CD4-positive, alpha-beta memory T cell (primary cell): ENCODE results near the gene WWC1. TPM values are rescaled to one million over a fixed set of nuclear protein-coding genes. Genes with fewer than 3 reads are reported as not detected.
"Not testable (repeated sequence)": the region's sequence is repeated elsewhere in the genome, so short reads cannot be mapped to it uniquely, and the experiment has no call there.

Experiments
- CTCF ChIA-PET: fragments of 350-600 bp; sonication (Branson Sonifier 250); formaldehyde crosslinking; loops from one replicate; lab custom pipeline; 2021; ENCODE audit warnings: inconsistent platforms; ENCODE audit not compliant: partially characterized antibody; lab: Charles Lee
- POLR2A ChIA-PET: fragments of 350-600 bp; sonication (Branson Sonifier 250); formaldehyde crosslinking; loops from one replicate; lab custom pipeline; 2021; ENCODE audit not compliant: partially characterized antibody; lab: Charles Lee
- DNase-seq, 5 donors: peaks; one replicate each; pipeline versions ENCODE4 v3.0.0 to v3.0.0-alpha.2; 2020 to 2022; ENCODE audit warnings: mixed read lengths in 1 of 5
- H3K27ac ChIP-seq: one replicate; pipeline ENCODE4 v1.7.0; 2013; ENCODE audit warnings: low read depth, low read length
- H3K27me3 ChIP-seq: 2 replicates; pipeline ENCODE4 v1.7.0; 2013; ENCODE audit warnings: mild to moderate bottlenecking, low read length, moderate library complexity; ENCODE audit not compliant: insufficient read depth
- H3K36me3 ChIP-seq: 2 replicates; pipeline ENCODE4 v1.7.0; 2013; ENCODE audit warnings: mild to moderate bottlenecking, low read length, moderate library complexity; ENCODE audit not compliant: insufficient read depth
- H3K4me1 ChIP-seq: 2 replicates; pipeline ENCODE4 v1.7.0; 2013; ENCODE audit warnings: mild to moderate bottlenecking, low read length, moderate library complexity; ENCODE audit not compliant: insufficient read depth
- H3K4me3 ChIP-seq, 2 donors: one replicate each; pipeline ENCODE4 v1.7.0; 2013; ENCODE audit warnings: low read length in 2 of 2, mild to moderate bottlenecking in 1 of 2
- H3K9me3 ChIP-seq, 2 donors: one replicate each; pipeline ENCODE4 v1.7.0; 2013; ENCODE audit warnings: low read length in 2 of 2, control low read depth in 1 of 2; ENCODE audit not compliant: control insufficient read depth in 1 of 2
- H3K27ac Mint-ChIP-seq, 7 donors: one replicate each; pipeline ENCODE4 v1.8.0; 2020 to 2021; ENCODE audit warnings: mixed read lengths in 7 of 7, mild to moderate bottlenecking in 6 of 7, inconsistent platforms in 3 of 7, moderate library complexity in 3 of 7
- H3K27me3 Mint-ChIP-seq, 2 donors: one replicate each; pipeline ENCODE4 v1.8.0; 2020 to 2021; ENCODE audit warnings: mixed read lengths in 2 of 2
- H3K36me3 Mint-ChIP-seq, 2 donors: one replicate each; pipeline ENCODE4 v1.8.0; 2020 to 2021; ENCODE audit warnings: mixed read lengths in 2 of 2, inconsistent platforms in 1 of 2, mild to moderate bottlenecking in 1 of 2
- H3K4me1 Mint-ChIP-seq, 4 donors: one replicate each; pipeline ENCODE4 v1.8.0; 2020 to 2021; ENCODE audit warnings: mixed read lengths in 4 of 4, mild to moderate bottlenecking in 1 of 4
- H3K4me3 Mint-ChIP-seq, 8 donors: one replicate each; pipeline ENCODE4 v1.8.0; 2020 to 2021; ENCODE audit warnings: mixed read lengths in 8 of 8, mild to moderate bottlenecking in 7 of 8, moderate library complexity in 6 of 8, inconsistent platforms in 3 of 8
- H3K9me3 Mint-ChIP-seq, 8 donors: one replicate each; pipeline ENCODE4 v1.8.0; 2020 to 2021; ENCODE audit warnings: mixed read lengths in 8 of 8, mild to moderate bottlenecking in 5 of 8, inconsistent platforms in 3 of 8, moderate library complexity in 1 of 8
- intact Hi-C: fragments of 100-400 bp; cut with micrococcal nuclease; formaldehyde crosslinking; loops from one replicate; pipeline ENCODE4 v1.15.1; 2023
- polyA plus RNA-seq, 2 donors: library from polyadenylated mRNA; unstranded; fragments of 300-500 nt; fragmentation: Illumina TruSeq; gene quantifications; one replicate each; pipeline ENCODE4 v1.2.3, GENCODE V29; 2021
- total RNA-seq, 2 experiments: library from RNA; stranded (reverse); gene quantifications; one replicate each; pipeline ENCODE4 v1.2.3, GENCODE V29; 2021

The WWC1 gene
- total and polyA plus RNA-seq, 4 experiments from 2014 or later, result 0.22 to 2.7 (median 1.5) TPM

GRCh38 chr5:168334280-168334679, 42.8 kb downstream of the WWC1 start:
- intact Hi-C loops, result no loop called here
- H3K27me3 ChIP-seq, result no peaks in the 10 kb centered on the region
- no peak overlapping the region for H3K27ac ChIP-seq
- POLR2A ChIA-PET, result no interaction called here
- Mint-ChIP-seq H3K9me3 (no peaks in the 10 kb centered on the region), H3K4me3 (no peak overlapping the region), H3K27me3 (peaks cover 3 to 7% of the 10 kb centered on the region in 2 donors), H3K36me3 (no peaks in the 10 kb centered on the region), H3K4me1 (peaks cover 0 to 3% (median 2%) of the 10 kb centered on the region in 4 donors), H3K27ac (no peak overlapping the region)
- H3K4me1 ChIP-seq, result no peaks in the 10 kb centered on the region
- H3K9me3 ChIP-seq, result no peaks in the 10 kb centered on the region
- CTCF ChIA-PET, result no interaction called here
- no peak overlapping the region for H3K4me3 ChIP-seq
- H3K36me3 ChIP-seq, result no peaks in the 10 kb centered on the region
- DNase-seq, result no peak

GRCh38 chr5:168334695-168335094, 43.2 kb downstream of the WWC1 start:
- intact Hi-C loops, result no loop called here
- Mint-ChIP-seq H3K27ac (no peak overlapping the region), H3K4me3 (no peak overlapping the region), H3K27me3 (peaks cover 0 to 4% of the 10 kb centered on the region in 2 donors), H3K4me1 (no peaks in the 10 kb centered on the region), H3K36me3 (no peaks in the 10 kb centered on the region), H3K9me3 (no peaks in the 10 kb centered on the region)
- ChIA-PET POLR2A (no interaction called here), CTCF (no interaction called here)
- H3K36me3 ChIP-seq, result no peaks in the 10 kb centered on the region
- DNase-seq, result no peak
- no peak overlapping the region for H3K4me3 ChIP-seq
- no peaks in the 10 kb centered on the region for H3K27me3 ChIP-seq
- no peak overlapping the region for H3K27ac ChIP-seq
- no peaks in the 10 kb centered on the region for H3K4me1 ChIP-seq
- H3K9me3 ChIP-seq, result no peaks in the 10 kb centered on the region

- H3K36me3 ChIP-seq, result no peaks in the 10 kb centered on the region
- no peak for DNase-seq
- intact Hi-C loops, result no loop called here
- Mint-ChIP-seq H3K9me3 (peaks cover 0 to 2% (median 0%) of the 10 kb centered on the region in 8 donors), H3K27me3 (peaks cover 0 to 3% of the 10 kb centered on the region in 2 donors), H3K36me3 (no peaks in the 10 kb centered on the region), H3K4me3 (no peak overlapping the region), H3K27ac (no peak overlapping the region), H3K4me1 (no peaks in the 10 kb centered on the region)
- no peak overlapping the region for H3K4me3 ChIP-seq
- no peaks in the 10 kb centered on the region for H3K9me3 ChIP-seq
- POLR2A ChIA-PET, result no interaction called here
- no peak overlapping the region for H3K27ac ChIP-seq
- CTCF ChIA-PET, result interaction anchor here (0.6 kb wide), 1 partner anchor 86 kb away, joined by 3 read pairs; no protein-coding TSS in a partner anchor
- no peaks in the 10 kb centered on the region for H3K4me1 ChIP-seq
- H3K27me3 ChIP-seq, result no peaks in the 10 kb centered on the region
Observed at GRCh38 chr5:168337361-168337760, 45.9 kb downstream of the WWC1 start.

- no peak overlapping the region for H3K27ac Mint-ChIP-seq
- Histone ChIP-seq H3K4me1 (no peaks in the 10 kb centered on the region), H3K36me3 (no peaks in the 10 kb centered on the region), H3K4me3 (no peak overlapping the region), H3K27me3 (no peaks in the 10 kb centered on the region), H3K9me3 (no peaks in the 10 kb centered on the region), H3K27ac (no peak overlapping the region)
- ChIA-PET CTCF (no interaction called here), POLR2A (no interaction called here)
- peaks cover 0 to 2% (median 0%) of the 10 kb centered on the region in 8 donors for H3K9me3 Mint-ChIP-seq
- no peak for DNase-seq
- H3K4me3 Mint-ChIP-seq, result no peak overlapping the region
- no peaks in the 10 kb centered on the region for H3K36me3 Mint-ChIP-seq
- H3K27me3 Mint-ChIP-seq, result peaks cover 0 to 2% of the 10 kb centered on the region in 2 donors
- intact Hi-C loops, result no loop called here
- H3K4me1 Mint-ChIP-seq, result no peaks in the 10 kb centered on the region
Observed at GRCh38 chr5:168339109-168339771, 47.8 kb downstream of the WWC1 start.

- H3K4me3 ChIP-seq, intact Hi-C loops, H3K9me3 Mint-ChIP-seq, H3K36me3 ChIP-seq, H3K27me3 Mint-ChIP-seq, CTCF ChIA-PET, POLR2A ChIA-PET, H3K27ac Mint-ChIP-seq, H3K9me3 ChIP-seq, H3K36me3 Mint-ChIP-seq, H3K27ac ChIP-seq, H3K4me3 Mint-ChIP-seq, H3K27me3 ChIP-seq, H3K4me1 ChIP-seq, DNase-seq, H3K4me1 Mint-ChIP-seq: not testable (repeated sequence)
Observed at GRCh38 chr5:168339772-168340140, 48.3 kb downstream of the WWC1 start.

GRCh38 chr5:168340487-168340886, 49.0 kb downstream of the WWC1 start:
- CTCF ChIA-PET, result no interaction called here
- H3K4me3 ChIP-seq, result no peak overlapping the region
- Mint-ChIP-seq H3K4me1 (peaks cover 0 to 3% (median 0%) of the 10 kb centered on the region in 4 donors), H3K9me3 (peaks cover 0 to 2% (median 0%) of the 10 kb centered on the region in 8 donors), H3K27me3 (peaks cover 0 to 2% of the 10 kb centered on the region in 2 donors), H3K36me3 (no peaks in the 10 kb centered on the region), H3K27ac (no peak overlapping the region), H3K4me3 (no peak overlapping the region)
- no peaks in the 10 kb centered on the region for H3K27me3 ChIP-seq
- no peak for DNase-seq
- no peaks in the 10 kb centered on the region for H3K9me3 ChIP-seq
- no peak overlapping the region for H3K27ac ChIP-seq
- intact Hi-C loops, result no loop called here
- POLR2A ChIA-PET, result no interaction called here
- no peaks in the 10 kb centered on the region for H3K4me1 ChIP-seq
- H3K36me3 ChIP-seq, result no peaks in the 10 kb centered on the region

GRCh38 chr5:168341178-168341577, 49.7 kb downstream of the WWC1 start:
- no peak overlapping the region for H3K27ac ChIP-seq
- no peaks in the 10 kb centered on the region for H3K36me3 ChIP-seq
- intact Hi-C loops, result no loop called here
- H3K27ac Mint-ChIP-seq, result no peak overlapping the region
- CTCF ChIA-PET, result no interaction called here
- peaks cover 0 to 2% (median 0%) of the 10 kb centered on the region in 8 donors for H3K9me3 Mint-ChIP-seq
- no peak for DNase-seq
- no peaks in the 10 kb centered on the region for H3K36me3 Mint-ChIP-seq
- H3K4me3 ChIP-seq, result no peak overlapping the region
- H3K27me3 ChIP-seq, result no peaks in the 10 kb centered on the region
- peaks cover 0 to 3% (median 0%) of the 10 kb centered on the region in 4 donors for H3K4me1 Mint-ChIP-seq
- no peaks in the 10 kb centered on the region for H3K9me3 ChIP-seq
- peaks cover 0 to 2% of the 10 kb centered on the region in 2 donors for H3K27me3 Mint-ChIP-seq
- POLR2A ChIA-PET, result no interaction called here
- no peaks in the 10 kb centered on the region for H3K4me1 ChIP-seq
- no peak overlapping the region for H3K4me3 Mint-ChIP-seq
